Ishikawa (cell line): ENCODE results near the gene FBP1.

Experiments
- CEBPB ChIP-seq: IDR thresholded peaks from 2 replicates; pipeline ENCODE4 v1.6.1; 2012
- CREB1 ChIP-seq: IDR thresholded peaks from 2 replicates; pipeline ENCODE4 v1.6.1; 2012; ENCODE audit warnings: low read depth
- EGR1 ChIP-seq: IDR thresholded peaks from 2 replicates; pipeline ENCODE4 v1.6.1; 2012
- EP300 ChIP-seq: IDR thresholded peaks from 2 replicates; pipeline ENCODE4 v1.6.1; 2012; ENCODE audit warnings: borderline replicate concordance
- FOXM1 ChIP-seq: IDR thresholded peaks from 2 replicates; pipeline ENCODE4 v1.6.1; 2012; ENCODE audit warnings: low read depth, borderline replicate concordance
- NFIC ChIP-seq: IDR thresholded peaks from 2 replicates; pipeline ENCODE4 v1.6.1; 2012
- RAD21 ChIP-seq: IDR thresholded peaks from 2 replicates; pipeline ENCODE4 v1.6.1; 2012; ENCODE audit warnings: low read depth
- TAF1 ChIP-seq: IDR thresholded peaks from 2 replicates; pipeline ENCODE4 v1.6.1; 2012; ENCODE audit warnings: low read depth, mild to moderate bottlenecking
- TCF12 ChIP-seq: IDR thresholded peaks from 2 replicates; pipeline ENCODE4 v1.6.1; 2012; ENCODE audit warnings: low read depth
- TEAD4 ChIP-seq: IDR thresholded peaks from 2 replicates; pipeline ENCODE4 v1.6.1; 2012
- YY1 ChIP-seq: IDR thresholded peaks from 2 replicates; pipeline ENCODE4 v1.6.1; 2012; ENCODE audit warnings: low read depth
- ZBTB7A ChIP-seq: IDR thresholded peaks from 2 replicates; pipeline ENCODE4 v1.6.1; 2012; ENCODE audit warnings: low read depth
- TF ChIP-seq, protein P1 (sequence below): IDR thresholded peaks from 2 replicates; pipeline ENCODE4 v1.6.1; 2012
- TF ChIP-seq, protein P2 (sequence below): IDR thresholded peaks from 2 replicates; pipeline ENCODE4 v1.6.1; 2012
- TF ChIP-seq, protein P3 (sequence below): IDR thresholded peaks from 2 replicates; pipeline ENCODE4 v1.6.1; 2012; ENCODE audit warnings: low read depth, mild to moderate bottlenecking

The FBP1 gene

DNA sequence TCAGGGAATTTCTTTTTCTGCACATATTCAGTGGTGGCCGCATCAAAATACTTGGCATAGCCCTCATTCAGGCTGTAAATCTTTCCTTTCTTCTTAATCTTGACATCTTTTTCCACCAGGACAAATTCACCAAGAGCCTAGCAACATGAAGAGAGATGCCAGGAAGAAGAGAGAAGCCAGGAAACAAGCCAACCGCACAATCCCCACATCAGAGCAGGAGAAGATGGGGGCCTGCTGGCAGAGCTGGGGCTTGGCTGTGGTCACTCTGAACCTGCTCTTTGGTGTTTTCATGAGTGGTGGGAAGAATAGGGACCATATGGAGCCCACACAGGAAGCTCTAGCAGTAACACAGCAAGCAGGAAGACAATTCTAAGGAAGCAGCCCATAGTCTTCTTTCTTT is 72.0 kb downstream of the FBP1 start:
- no peak for TF ChIP-seq TCF12
- TF ChIP-seq, protein P1, sequence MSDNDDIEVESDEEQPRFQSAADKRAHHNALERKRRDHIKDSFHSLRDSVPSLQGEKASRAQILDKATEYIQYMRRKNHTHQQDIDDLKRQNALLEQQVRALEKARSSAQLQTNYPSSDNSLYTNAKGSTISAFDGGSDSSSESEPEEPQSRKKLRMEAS = no peak
- TF ChIP-seq FOXM1 = no peak
- TF ChIP-seq NFIC = no peak
- TF ChIP-seq, protein P2, sequence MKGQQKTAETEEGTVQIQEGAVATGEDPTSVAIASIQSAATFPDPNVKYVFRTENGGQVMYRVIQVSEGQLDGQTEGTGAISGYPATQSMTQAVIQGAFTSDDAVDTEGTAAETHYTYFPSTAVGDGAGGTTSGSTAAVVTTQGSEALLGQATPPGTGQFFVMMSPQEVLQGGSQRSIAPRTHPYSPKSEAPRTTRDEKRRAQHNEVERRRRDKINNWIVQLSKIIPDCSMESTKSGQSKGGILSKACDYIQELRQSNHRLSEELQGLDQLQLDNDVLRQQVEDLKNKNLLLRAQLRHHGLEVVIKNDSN = no peak
- no peak for TF ChIP-seq CREB1
- no peak for TF ChIP-seq YY1
- no peak for TF ChIP-seq RAD21
- TF ChIP-seq ZBTB7A = no peak
- TF ChIP-seq, protein P3, sequence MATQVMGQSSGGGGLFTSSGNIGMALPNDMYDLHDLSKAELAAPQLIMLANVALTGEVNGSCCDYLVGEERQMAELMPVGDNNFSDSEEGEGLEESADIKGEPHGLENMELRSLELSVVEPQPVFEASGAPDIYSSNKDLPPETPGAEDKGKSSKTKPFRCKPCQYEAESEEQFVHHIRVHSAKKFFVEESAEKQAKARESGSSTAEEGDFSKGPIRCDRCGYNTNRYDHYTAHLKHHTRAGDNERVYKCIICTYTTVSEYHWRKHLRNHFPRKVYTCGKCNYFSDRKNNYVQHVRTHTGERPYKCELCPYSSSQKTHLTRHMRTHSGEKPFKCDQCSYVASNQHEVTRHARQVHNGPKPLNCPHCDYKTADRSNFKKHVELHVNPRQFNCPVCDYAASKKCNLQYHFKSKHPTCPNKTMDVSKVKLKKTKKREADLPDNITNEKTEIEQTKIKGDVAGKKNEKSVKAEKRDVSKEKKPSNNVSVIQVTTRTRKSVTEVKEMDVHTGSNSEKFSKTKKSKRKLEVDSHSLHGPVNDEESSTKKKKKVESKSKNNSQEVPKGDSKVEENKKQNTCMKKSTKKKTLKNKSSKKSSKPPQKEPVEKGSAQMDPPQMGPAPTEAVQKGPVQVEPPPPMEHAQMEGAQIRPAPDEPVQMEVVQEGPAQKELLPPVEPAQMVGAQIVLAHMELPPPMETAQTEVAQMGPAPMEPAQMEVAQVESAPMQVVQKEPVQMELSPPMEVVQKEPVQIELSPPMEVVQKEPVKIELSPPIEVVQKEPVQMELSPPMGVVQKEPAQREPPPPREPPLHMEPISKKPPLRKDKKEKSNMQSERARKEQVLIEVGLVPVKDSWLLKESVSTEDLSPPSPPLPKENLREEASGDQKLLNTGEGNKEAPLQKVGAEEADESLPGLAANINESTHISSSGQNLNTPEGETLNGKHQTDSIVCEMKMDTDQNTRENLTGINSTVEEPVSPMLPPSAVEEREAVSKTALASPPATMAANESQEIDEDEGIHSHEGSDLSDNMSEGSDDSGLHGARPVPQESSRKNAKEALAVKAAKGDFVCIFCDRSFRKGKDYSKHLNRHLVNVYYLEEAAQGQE = no peak
- no peak for TF ChIP-seq TAF1

DNA sequence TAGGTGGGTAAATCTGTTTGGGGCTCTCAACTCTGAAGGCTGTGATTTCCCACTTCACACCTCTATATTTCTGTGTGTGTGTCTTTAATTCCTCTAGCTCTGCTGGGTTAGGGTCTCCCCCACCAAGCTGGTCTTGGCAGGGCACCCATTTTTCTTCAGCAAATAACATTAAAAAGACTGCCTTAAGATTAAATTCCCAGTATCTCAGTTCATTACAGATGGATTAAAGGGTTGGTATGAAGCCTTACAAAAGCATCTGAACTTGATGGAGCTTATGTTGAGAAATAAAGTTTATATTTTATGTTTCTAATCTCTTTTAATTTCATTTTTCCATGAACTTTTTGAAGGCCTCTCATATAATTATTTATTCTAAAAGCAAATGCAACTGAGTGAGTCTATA is 72.8 kb downstream of the FBP1 start:
- TF ChIP-seq, protein P2 = no peak
- TF ChIP-seq FOXM1 (no peak), EP300 (no peak), TAF1 (no peak), YY1 (no peak), TCF12 (no peak), CREB1 (no peak), CEBPB (no peak), RAD21 (no peak), ZBTB7A (no peak), EGR1 (no peak), NFIC (no peak), TEAD4 (no peak)
- TF ChIP-seq, protein P3 = no peak
- TF ChIP-seq, protein P1 = no peak

DNA sequence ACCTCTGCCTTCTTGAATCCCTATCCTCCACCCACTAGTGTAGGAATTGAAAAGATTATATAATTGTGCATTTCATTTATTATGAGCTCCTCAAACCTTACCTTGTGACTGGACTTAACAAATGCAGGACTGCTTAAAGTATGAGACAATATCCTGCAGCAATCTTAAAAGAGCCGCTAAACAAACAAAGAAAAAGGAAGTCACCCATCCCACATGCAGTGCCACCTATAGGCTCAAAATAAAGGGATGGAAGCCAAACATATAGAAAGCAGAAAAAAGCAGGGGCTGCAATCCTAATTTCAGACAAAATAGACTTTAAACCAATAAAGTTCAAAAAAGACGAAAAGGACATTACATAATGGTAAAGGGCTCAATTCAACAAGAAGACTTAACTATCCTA is 75.8 kb downstream of the FBP1 start:
- TF ChIP-seq CREB1 = no peak
- TF ChIP-seq TCF12 = no peak
- no peak for TF ChIP-seq TEAD4
- no peak for TF ChIP-seq EP300
- TF ChIP-seq, protein P2 = no peak
- TF ChIP-seq ZBTB7A = no peak
- no peak for TF ChIP-seq YY1
- TF ChIP-seq FOXM1 = no peak
- TF ChIP-seq NFIC = no peak
- no peak for TF ChIP-seq CEBPB
- TF ChIP-seq, protein P3 = no peak
- TF ChIP-seq RAD21 = no peak
- no peak for TF ChIP-seq EGR1
- TF ChIP-seq, protein P1 = no peak
- TF ChIP-seq TAF1 = no peak

DNA sequence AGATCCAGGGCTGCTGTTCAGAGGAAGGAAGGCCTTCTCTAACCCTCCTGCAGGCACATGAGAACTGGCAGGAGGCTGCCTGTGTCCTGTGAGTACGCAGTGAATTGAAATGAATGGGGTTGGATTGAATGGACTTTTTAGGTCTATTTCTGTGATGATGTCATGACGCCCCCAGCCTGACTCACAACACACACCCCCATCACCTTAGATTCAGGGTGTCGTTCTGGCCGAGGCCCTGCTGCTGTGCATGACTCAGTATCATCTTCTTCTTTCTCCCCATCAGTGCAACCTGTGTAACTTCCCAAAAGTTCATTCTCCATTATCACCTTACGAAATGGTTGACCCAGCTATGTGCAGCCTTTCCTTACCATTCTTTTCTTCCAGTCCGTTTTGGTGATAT is 79.1 kb downstream of the FBP1 start:
- TF ChIP-seq, protein P1 = no peak
- TF ChIP-seq TCF12 = no peak
- TF ChIP-seq, protein P3 = no peak
- TF ChIP-seq, protein P2 = no peak
- no peak for TF ChIP-seq CEBPB
- no peak for TF ChIP-seq EP300
- no peak for TF ChIP-seq RAD21
- no peak for TF ChIP-seq TEAD4
- no peak for TF ChIP-seq NFIC
- TF ChIP-seq TAF1 = no peak
